H4 (cell line): ENCODE data around the gene KIF1A. TPM values are rescaled to one million over a fixed set of nuclear protein-coding genes. Genes with fewer than 3 reads are reported as not detected.
A peak's percentile ranks its signal among the peaks of the same experiment; 100 is the strongest.

ENCODE experiments used
- DNase-seq: peaks from one replicate; pipeline ENCODE4 v3.0.0-alpha.2; 2015; ENCODE audit warnings: low spot score
- total RNA-seq: library from RNA; depleted of rRNA; stranded (reverse); fragments of >200 nt; shearing (Covaris generic); gene quantifications from 2 replicates; pipeline ENCODE4 v1.2.3, GENCODE V29; 2014

Gene KIF1A
- total RNA-seq, 1 experiment from 2014 or later = 1.4 TPM

DNA sequence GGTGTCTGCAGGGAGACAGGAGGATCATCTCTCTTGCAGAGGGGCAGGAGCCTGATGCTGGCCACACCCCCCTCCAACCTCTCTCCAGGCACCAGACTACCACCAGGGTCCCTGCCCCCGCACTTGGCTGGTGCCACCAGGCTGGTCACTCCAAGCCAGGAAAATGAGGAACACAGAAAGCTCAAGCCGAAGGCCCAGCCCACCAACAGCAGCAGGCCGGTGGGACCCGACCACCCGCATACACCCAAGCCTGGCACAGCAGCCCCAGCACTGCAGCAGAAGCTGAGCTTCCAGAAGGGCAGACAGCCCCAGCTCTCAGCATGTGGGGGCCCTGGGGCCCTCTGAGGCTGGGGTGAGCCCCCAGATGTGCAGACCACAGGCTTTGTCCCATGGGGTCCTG is 52.7 kb downstream of the KIF1A start:
- DNase-seq = no peak

- DNase-seq = no peak
These were observed 53.9 kb downstream of the KIF1A start for GRCh38 chr2:240766072-240766471.

- no peak for DNase-seq
These were observed 55.0 kb downstream of the KIF1A start for GRCh38 chr2:240765007-240765406.

DNA sequence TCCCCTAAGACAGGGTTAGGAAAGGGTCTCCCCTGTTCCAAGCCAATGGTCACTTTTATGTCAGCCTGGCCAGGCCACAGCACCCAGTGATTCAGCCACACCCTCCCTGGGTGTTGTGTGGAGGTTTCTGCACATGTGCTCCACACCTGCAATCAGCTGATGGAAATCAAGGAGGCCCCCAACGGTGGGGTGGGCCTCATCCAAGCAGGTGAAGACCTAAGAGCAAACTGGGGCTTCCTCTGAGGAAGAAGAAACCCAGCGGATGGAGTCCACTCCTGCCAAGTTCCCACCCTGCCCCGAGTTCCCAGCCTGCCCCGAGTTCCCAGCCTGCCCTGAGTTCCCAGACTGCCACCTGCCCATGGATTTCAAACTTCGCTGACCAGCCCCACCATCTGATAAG is 55.4 kb downstream of the KIF1A start:
- DNase-seq = no peak

- no peak for DNase-seq
These were observed 57.0 kb downstream of the KIF1A start for GRCh38 chr2:240762971-240763370.

DNA sequence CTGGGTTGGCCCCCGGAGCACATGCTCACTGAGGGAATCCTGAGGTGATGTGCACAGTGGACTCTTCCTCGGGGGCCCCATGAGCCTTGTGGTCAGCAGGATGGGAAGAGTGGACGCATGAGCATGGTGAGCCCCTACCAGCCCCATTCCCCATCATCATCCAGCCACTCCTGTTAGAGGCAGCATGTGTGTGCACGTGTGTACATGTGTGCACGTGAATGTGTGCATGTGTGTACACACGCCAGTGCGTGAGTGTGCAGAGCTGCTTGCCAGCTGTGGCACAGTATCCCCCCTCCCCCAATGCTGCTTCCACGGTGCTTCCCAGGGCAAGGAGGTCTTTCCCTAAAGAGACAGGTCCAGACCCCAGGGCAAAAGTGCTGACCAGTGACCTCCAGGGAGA is 57.8 kb downstream of the KIF1A start:
- DNase-seq = no peak

DNA sequence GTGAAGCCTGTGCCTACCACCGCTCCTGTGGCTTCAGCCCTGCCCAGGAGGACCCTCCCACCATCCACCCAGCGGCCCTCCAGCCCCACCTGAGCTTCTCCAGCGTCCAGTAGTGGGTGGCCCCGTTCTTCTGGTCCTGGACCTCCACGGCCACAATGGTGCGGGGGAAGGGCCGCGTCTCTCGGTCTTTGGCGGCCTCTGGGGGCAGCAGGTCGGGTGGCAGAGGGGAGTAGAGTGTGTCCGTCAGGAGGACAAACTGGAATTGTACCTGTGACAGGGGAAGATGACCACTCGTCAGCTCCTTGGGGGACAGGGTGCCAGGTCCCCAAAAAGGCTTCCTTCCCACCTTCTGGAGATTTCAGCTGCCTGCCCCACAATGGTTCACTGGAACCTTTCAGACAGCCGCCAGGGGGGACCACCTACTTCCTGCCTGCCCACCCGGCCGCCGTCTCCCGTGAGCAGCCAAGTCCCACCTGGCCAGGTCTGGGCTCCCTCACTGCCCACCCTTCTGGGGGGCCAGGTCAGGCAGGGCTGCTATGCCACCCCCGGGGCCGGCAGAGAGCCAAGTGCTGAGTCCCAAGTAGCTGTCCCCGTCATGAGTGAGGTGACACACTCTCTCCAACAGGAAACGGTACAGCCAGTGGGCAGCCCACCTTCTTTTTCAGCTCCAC is 59.3 kb downstream of the KIF1A start:
- DNase-seq = no peak

DNA sequence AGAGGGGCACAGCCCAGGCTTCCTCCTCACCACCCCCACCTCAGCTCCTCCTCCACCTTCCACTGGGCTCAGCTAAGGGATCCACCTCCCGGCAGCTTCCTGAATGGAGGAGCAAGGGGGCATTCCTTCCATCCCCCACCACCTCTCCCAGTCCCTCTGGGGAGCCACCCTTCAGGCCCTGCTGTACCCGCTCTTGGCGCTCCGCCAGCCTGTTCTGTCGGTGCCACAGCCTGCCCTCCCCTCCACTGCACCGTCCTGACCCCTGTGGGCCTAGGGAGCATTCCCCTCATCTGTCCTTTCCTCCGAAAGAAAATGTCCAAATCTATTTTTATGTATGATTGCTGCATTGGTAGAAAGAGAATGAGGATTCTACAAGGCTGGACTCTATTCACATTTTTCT is 59.9 kb downstream of the KIF1A start:
- DNase-seq = no peak

DNA sequence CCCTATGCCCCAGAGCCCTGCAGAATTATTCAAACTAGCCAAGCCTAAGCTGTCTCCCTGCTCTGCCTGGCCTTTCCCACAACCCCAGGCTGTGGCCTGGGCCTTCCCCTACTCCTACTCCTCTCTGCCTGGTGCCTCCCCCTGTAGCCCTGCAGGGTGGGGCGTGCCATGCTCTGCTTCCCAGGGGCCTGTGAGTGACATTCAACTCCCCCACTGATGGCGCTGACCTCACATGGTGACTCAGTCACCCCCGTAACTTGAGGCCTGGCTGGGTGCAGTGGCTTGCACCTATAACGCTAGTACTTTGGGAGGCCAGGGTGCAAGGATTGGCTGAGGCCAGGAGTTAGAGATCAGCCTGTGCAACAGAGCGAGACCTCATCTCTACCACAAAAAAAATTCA is 60.6 kb downstream of the KIF1A start:
- DNase-seq = peak; percentile 21

- no peak for DNase-seq
These were observed 62.9 kb downstream of the KIF1A start for GRCh38 chr2:240757086-240757614.

DNA sequence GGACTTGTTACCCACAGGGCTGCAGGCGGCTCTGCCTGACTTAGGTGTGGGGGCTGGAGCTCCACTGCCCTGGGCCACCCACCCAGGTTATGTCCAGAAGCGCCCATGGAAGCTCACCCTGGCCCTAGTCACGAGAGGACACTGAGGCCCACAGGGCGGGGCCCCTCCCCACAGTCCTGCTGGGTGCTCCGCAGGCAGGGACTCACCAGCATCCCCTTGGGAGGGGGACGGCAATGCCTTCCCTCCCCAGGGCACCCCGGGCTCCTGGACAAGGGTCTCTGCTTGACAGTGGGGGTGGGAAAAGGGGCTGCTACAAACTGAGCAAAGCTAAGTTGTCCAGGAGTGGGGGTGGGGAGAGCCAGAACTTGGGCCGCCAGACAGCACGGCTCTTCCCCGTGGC is 67.8 kb downstream of the KIF1A start:
- no peak for DNase-seq

DNA sequence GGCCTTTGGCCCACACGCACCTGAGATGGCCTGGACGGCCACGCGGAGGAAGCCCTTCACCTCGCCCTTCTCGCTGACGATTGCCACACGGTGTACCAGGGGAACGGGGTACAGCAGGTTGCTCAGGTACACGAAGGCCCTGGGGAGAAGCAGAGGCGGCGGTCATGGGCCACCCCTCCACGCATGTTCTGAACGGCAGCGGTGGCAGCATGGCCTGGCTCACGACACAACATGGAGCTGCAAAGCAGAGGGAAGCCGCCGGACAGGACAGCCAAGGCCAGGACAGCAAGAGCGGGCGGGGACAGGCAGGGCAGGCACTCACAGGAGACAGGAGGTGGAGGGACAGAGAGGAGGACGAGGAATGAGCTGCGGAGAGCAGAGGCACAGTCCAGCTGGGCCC is 69.6 kb downstream of the KIF1A start:
- no peak for DNase-seq

GRCh38 chr2:240749516-240749915 is 70.5 kb downstream of the KIF1A start:
- DNase-seq = no peak

GRCh38 chr2:240747256-240747655 is 72.8 kb downstream of the KIF1A start:
- no peak for DNase-seq

DNA sequence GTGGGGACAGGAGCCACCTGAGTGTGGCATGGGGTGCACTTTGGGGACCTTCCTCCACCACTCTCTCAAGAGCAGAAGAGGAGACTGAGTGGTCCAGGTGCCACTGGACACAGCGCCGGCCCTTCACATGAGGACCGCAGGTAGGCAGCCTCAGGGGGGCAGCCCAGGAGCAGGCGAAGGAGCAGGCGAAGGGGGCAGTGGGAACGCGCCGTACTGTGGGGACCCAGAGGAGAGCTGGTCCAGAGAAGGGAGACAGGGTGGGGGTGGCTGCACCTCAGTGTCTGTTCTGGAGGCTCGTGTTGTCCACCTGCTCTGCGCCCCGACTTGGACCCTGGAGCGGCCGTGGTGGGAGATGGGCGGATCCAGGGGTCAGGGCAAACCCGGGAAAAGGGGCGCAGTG is 73.3 kb downstream of the KIF1A start:
- no peak for DNase-seq

DNA sequence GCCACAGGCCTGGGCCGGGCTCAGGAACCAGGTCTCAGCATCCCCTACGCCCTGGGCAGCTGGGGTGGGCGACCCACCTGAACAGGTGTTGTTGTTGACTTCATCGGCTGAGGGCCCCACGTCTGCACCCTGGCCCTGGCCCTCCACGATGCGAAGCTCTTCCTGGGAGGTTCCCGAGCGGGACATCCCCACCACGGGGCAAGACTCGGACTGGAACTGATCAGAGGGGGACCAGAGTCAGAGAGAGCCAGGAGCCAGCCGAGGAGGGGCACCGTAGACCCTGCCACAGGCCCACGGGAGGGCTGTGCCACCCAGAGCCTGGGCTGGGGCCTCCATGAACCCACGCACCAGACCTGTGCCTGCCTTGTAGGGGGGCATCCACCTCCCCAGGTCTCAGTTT is 74.1 kb downstream of the KIF1A start:
- no peak for DNase-seq

DNA sequence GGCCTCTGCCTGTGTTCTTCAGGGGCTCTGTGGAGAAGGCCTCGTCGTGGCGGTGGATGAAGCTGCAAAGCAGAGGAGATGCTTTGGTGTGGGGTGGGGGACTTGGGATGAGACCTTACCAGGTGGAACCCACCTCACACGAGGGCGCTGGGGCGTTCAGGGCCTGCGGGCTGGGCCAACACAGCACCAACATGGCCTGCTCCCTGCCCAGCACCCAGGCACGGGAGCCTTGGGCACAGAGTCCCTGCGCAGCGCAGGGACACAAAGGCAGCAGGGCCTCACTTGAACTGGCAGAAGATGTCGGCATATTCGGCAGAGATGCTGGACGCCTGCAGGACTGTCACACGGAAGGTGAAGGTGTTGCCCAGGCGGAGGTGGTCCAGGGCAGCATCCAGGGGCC is 74.6 kb downstream of the KIF1A start:
- DNase-seq = no peak

GRCh38 chr2:240742602-240743095 is 77.4 kb downstream of the KIF1A start:
- no peak for DNase-seq

DNA sequence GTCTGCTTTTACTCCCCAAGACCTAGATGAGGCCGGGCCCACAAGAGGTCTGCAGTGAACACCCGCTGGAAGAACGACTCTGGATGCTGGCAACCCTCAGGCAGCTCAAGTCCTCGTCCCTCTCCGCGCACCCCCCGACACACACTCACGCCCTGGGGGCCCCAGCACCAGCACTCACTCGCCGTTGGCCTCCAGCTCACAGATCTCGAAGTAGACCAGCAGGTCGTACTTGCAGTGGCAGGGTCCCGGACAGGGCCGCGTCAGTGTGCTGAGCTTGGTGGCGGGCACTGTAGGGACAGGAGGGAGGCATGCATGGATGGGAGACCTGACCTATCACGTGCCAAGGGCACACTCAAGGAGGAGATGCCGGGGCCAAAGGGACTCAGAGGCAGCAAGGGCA is 78.9 kb downstream of the KIF1A start:
- no peak for DNase-seq

GRCh38 chr2:240739797-240740196 is 80.2 kb downstream of the KIF1A start:
- DNase-seq = no peak

DNA sequence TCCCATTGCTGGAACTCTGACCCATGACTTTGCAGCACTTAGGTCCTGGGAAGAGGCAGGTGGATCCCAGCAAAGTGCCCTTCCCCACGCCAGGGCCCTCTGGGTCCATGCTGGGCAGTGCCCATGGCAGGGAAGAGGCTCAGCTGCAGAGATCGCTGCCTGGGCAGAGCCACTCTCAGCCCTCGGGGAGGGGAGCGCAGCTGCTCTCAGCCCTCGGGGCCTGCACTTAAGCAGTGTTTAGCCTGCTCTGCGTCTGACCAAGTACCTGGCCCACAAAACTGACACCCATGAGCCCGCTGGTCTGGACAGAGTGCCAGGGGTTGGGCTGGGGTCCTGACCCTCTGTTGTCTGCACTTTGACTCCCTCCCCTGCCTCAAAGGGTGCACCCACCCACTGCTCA is 82.1 kb downstream of the KIF1A start:
- no peak for DNase-seq

GRCh38 chr2:240737512-240737911 is 82.5 kb downstream of the KIF1A start:
- no peak for DNase-seq

DNA sequence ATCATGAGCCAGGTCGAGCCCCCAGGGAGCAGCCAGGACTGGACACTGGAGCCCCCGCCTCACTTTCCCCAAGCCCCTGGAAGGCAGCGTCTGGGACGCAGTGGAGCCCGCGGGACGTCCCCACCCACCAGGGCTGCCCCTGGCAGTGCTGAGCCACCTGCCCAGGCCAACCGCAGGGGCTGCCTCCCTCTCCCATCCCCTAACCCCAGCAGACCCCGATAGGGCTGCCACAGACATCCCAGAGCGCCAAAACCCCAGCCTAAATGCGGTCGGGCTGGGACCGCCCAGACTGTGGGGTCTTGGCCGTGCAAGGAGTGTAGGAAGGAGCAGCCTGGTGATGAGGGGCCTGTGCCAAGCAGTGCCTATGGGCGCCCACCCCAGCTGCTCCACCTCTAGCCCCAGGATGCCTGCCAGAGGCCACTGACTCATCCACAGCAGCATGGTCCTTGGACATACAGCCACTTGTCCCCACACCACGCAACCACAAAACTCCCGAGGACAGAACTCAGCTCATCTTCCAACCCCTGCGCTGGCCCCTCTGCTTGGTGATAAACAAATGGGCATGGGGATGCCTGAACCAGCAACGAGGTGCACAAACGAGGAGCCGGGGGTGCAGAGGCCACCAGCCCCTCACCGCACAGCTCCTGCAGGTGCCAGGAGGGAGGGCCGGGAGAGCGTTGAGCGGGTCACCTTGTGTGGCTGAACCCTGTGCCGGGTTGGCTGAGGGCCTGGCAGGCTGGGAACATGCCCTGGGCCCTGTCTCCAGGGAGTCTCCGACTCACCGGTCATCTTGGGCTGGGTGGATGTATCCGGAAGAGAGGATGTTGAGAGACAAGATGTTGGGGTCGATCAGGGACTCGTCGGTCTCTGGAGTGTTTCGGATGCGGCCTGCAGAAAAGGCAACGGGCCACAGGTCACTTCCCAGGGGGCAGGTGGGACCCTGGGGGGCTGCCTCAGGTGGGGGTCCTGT is 83.5 kb downstream of the KIF1A start:
- no peak for DNase-seq
